Thoracic aorta (tissue), 2 donors: ENCODE data around the gene STIM2. TPM values are rescaled to one million over a fixed set of nuclear protein-coding genes. Genes with fewer than 3 reads are reported as not detected.

Experiments used
- ATAC-seq: fragments of 150-250 bp; one replicate; pipeline ENCODE4 v1.8.0; 2017; ENCODE audit warnings: low read depth; ENCODE audit not compliant: insufficient number of reproducible peaks, low FRiP score
- DNase-seq: peaks from one replicate; pipeline ENCODE4 v3.0.0-alpha.2; 2020; ENCODE audit warnings: low spot score
- H3K27ac ChIP-seq, 2 donors: fragments of 200-600 bp; sonication (generic); 1 replicate in 1 of 2; 2 replicates in 1 of 2; pipeline ENCODE4 v1.5.1; 2016; ENCODE audit warnings: mild to moderate bottlenecking in 2 of 2, moderate library complexity in 2 of 2
- H3K27me3 ChIP-seq: fragments of 200-600 bp; sonication (generic); replicated peaks from 2 replicates; pipeline ENCODE4 v1.6.0; 2016; ENCODE audit warnings: mild to moderate bottlenecking; ENCODE audit not compliant: insufficient read depth
- H3K36me3 ChIP-seq: fragments of 200-600 bp; sonication (generic); one replicate; pipeline ENCODE4 v1.5.1; 2016
- H3K4me1 ChIP-seq, 2 donors: fragments of 200-600 bp; sonication (generic); 1 replicate in 1 of 2; 2 replicates in 1 of 2; pipeline versions ENCODE4 v1.5.1 to v1.6.0; 2016; ENCODE audit warnings: low read depth in 2 of 2, mild to moderate bottlenecking in 1 of 2; ENCODE audit not compliant: control insufficient read depth in 1 of 2
- H3K4me3 ChIP-seq: fragments of 200-600 bp; sonication (generic); 2 replicates; pipeline ENCODE4 v1.5.1; 2016; ENCODE audit warnings: mild to moderate bottlenecking
- H3K9me3 ChIP-seq: fragments of 200-600 bp; sonication (generic); 2 replicates; pipeline ENCODE4 v1.5.1; 2016
- total RNA-seq, 2 donors: library from RNA; depleted of rRNA; stranded (reverse); fragments of >200 nt; gene quantifications; one replicate each; pipeline versions ENCODE4 v1.1.0 to v1.2.3, GENCODE V29; 2016
- TF ChIP-seq, protein P1 (sequence below): fragments of 200-600 bp; sonication (generic); IDR thresholded peaks from one replicate; pipeline ENCODE4 v1.5.1; 2019; ENCODE audit warnings: antibody characterized with exemption

The STIM2 gene
- total RNA-seq, 2 donors from 2014 or later, result 14.3 to 53.3 TPM

DNA sequence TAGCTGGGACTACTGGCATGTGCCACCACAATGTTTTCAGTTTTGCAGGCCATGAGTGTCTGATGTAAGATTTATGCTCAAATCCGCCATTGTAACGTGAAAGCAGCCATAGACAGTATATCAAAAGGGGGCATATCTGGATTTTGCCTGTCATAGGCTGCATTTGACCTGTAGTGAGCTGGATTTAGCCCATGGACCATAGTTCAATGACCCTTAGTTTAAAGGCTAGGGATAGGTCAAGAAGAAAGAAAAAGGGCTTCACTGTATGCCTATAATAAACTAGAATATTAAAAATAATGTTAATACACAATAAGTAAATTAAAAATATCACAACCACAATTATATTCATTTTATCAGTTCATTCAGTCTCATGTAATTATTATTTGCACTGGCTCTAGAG is 181.8 kb downstream of the STIM2 start:
- Histone ChIP-seq H3K36me3 (no peaks in the 10 kb centered on the region), H3K4me3 (no peak overlapping the region), H3K27ac (no peak overlapping the region), H3K27me3 (no peaks in the 10 kb centered on the region), H3K4me1 (no peaks in the 10 kb centered on the region), H3K9me3 (no peaks in the 10 kb centered on the region)
- no peak for DNase-seq
- TF ChIP-seq, protein P1, sequence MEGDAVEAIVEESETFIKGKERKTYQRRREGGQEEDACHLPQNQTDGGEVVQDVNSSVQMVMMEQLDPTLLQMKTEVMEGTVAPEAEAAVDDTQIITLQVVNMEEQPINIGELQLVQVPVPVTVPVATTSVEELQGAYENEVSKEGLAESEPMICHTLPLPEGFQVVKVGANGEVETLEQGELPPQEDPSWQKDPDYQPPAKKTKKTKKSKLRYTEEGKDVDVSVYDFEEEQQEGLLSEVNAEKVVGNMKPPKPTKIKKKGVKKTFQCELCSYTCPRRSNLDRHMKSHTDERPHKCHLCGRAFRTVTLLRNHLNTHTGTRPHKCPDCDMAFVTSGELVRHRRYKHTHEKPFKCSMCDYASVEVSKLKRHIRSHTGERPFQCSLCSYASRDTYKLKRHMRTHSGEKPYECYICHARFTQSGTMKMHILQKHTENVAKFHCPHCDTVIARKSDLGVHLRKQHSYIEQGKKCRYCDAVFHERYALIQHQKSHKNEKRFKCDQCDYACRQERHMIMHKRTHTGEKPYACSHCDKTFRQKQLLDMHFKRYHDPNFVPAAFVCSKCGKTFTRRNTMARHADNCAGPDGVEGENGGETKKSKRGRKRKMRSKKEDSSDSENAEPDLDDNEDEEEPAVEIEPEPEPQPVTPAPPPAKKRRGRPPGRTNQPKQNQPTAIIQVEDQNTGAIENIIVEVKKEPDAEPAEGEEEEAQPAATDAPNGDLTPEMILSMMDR, result no peak
- ATAC-seq, result no peak

DNA sequence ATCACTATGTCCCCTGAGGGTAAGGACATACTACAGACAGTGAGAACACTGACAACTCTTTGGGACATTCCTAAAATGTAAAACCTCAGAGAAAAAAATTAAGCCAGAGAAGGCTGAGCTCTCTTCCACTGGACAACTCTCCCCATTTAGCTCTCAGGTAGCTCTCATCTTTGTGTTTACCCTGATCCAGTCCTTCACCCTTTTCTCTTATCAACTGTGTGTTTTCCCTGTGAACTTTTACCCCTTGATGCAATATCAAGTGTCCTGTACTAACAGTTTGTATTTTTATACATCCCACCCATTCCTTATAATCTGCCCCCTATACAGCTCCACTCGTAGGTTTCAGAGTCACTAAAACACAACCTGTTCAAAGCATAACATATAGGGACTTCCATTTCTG is 182.6 kb downstream of the STIM2 start:
- H3K4me1 ChIP-seq, result no peaks in the 10 kb centered on the region
- no peak overlapping the region for H3K4me3 ChIP-seq
- DNase-seq, result no peak
- TF ChIP-seq, protein P1, result no peak
- ATAC-seq, result no peak
- no peaks in the 10 kb centered on the region for H3K9me3 ChIP-seq
- no peak overlapping the region for H3K27ac ChIP-seq
- no peaks in the 10 kb centered on the region for H3K27me3 ChIP-seq
- no peaks in the 10 kb centered on the region for H3K36me3 ChIP-seq

DNA sequence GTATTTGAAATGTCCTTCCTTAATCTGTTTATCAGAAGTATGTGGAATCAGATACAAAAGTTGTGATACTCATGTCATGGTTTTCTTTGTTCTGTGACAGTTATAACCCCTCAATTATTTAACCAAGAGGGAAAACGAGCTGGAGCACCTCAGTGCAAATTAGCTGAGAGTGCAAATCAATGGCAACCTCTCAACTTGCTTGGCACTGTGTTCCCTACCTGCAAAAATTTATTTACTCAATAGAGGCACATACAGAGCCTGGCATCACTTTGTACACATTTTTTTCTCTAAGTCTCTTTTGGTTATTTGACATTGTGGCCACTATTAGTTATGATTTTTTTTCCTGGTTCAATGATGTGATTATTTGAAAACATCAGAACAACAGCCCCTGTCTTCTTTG is 186.2 kb downstream of the STIM2 start:
- Histone ChIP-seq H3K27ac (no peak overlapping the region), H3K36me3 (no peaks in the 10 kb centered on the region)
- no peak for ATAC-seq

DNA sequence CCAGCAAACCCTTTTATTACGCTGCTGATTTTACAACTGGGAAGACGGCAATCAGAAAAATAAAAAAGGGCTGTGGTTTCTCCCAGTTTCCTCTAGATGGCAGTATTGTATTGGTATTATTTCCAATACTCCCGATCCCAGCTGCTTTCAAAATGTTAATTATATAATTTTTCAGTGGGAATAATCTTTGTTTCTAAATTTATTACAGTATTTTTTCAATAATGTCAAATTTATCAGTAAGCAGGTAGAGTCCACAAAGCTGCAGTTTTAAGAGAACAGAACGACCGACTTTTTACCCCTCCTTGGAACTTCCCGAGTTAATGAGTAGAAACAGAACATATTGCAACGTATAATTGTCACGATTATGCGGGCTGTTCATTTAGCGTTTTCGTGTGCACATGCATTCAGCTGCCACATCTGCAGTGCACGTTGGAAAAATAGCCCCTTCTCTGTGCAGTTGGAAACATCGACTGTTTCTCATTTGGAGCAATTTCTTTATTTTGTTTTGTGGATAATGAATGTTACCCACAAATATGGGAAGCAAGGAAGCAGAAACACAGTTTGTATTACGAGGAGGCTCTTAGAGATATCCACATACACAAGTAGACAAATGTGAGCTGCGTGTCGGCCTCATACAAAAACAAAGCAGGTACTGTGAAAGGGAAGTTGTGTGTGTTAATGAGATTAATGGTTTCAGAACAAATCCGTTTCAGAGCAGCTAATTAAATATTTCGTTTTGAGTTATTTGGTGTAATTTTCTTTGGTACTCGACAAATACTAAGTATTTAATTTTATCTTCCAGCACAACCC is 188.0 kb downstream of the STIM2 start:
- ATAC-seq (no peak), DNase-seq (no peak)
- Histone ChIP-seq H3K4me1 (peaks cover 4% of the 10 kb centered on the region in 2 donors), H3K36me3 (no peaks in the 10 kb centered on the region), H3K4me3 (peak overlapping the region; percentile 64), H3K27ac (no peak overlapping the region), H3K9me3 (no peaks in the 10 kb centered on the region), H3K27me3 (no peaks in the 10 kb centered on the region)
- TF ChIP-seq, protein P1, result peak; percentile 77

More for the DNA sequence above, 186.2 kb downstream of the STIM2 start:
- no peaks in the 10 kb centered on the region for H3K27me3 ChIP-seq
- TF ChIP-seq, protein P1, result no peak
- no peaks in the 10 kb centered on the region for H3K9me3 ChIP-seq
- DNase-seq, result no peak
- no peak overlapping the region for H3K4me3 ChIP-seq
- H3K4me1 ChIP-seq, result peaks cover 4% of the 10 kb centered on the region in 2 donors

DNA sequence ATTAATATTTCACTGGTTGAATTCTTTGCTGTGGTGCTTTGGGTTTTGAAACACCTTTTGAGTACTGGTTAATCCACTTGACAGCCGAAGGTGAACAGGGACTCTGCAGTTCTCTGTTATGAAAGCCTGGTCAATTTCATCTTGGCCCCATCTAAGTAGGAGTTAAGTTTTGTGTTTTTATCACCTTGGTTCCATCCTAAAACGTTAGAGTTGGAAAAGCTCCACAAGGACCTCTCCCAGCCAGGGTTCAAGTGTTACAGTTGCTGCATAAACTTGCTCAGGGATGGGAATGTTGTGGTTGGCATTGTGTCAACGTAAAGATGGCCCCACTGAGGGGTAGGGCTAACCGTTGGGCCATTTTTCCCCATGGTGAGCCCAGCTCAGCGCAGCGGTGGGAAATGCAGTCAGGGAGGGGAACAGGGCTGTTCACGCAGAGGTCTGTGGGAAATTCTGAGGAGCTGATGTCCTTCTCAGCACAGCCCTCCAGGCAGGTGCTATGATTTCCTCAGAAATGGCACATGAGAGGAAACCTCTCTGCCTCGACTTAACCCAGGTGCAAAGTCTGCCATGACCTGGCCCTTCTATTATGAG is 188.7 kb downstream of the STIM2 start:
- H3K4me1 ChIP-seq, result peaks cover 4% of the 10 kb centered on the region in 2 donors
- no peak overlapping the region for H3K4me3 ChIP-seq
- H3K36me3 ChIP-seq, result no peaks in the 10 kb centered on the region
- H3K27ac ChIP-seq, result no peak overlapping the region
- TF ChIP-seq, protein P1, result no peak
- no peaks in the 10 kb centered on the region for H3K27me3 ChIP-seq
- DNase-seq (no peak), ATAC-seq (no peak)
- H3K9me3 ChIP-seq, result no peaks in the 10 kb centered on the region
